ENCODE data around the gene CARMIL3. TPM values are rescaled to one million over a fixed set of nuclear protein-coding genes. Genes with fewer than 3 reads are reported as not detected.
"Not testable (repeated sequence)": the region's sequence is repeated elsewhere in the genome, so short reads cannot be mapped to it uniquely, and the experiment has no call there.

CARMIL3 gene
- total RNA-seq, 2 experiments from 2014 or later: 0.05 to 0.11 TPM

- H3K27ac Mint-ChIP-seq; H3K27me3 Mint-ChIP-seq; POLR2A ChIA-PET; H3K4me3 ChIP-seq (ENCODE audit: low read length); H3K4me3 Mint-ChIP-seq; H3K36me3 ChIP-seq (ENCODE audit: insufficient read depth, low read length); H3K27me3 ChIP-seq (ENCODE audit: control insufficient read depth in 1 of 2, insufficient read depth in 2 of 2, low read length in 2 of 2); H3K36me3 Mint-ChIP-seq (ENCODE audit: low read depth); H3K4me1 Mint-ChIP-seq (ENCODE audit: low read depth); CTCF ChIA-PET; H3K4me1 ChIP-seq (ENCODE audit: insufficient read depth, low read length); H3K9me3 ChIP-seq (ENCODE audit: control insufficient read depth in 1 of 2, insufficient read depth in 1 of 2, low read length in 2 of 2); H3K9me3 Mint-ChIP-seq; DNase-seq; H3K27ac ChIP-seq (ENCODE audit: low read depth in 1 of 2, low read length in 2 of 2): not testable (repeated sequence)
- intact Hi-C loops (cut with DNase I, micrococcal nuclease): loop anchor here in 1 of 2 experiments (10.0 kb wide), 1 partner anchor 65 kb away; the partner anchor contains the start of gene DHRS4
- ATAC-seq (ENCODE audit: poor library complexity): peak; percentile 64
Observed at GRCh38 chr14:24019944-24020343, 31.9 kb upstream of the CARMIL3 start.

GRCh38 chr14:24020520-24020919 is 31.3 kb upstream of the CARMIL3 start:
- H3K27ac Mint-ChIP-seq; POLR2A ChIA-PET; CTCF ChIA-PET; H3K27me3 ChIP-seq (ENCODE audit: control insufficient read depth in 1 of 2, insufficient read depth in 2 of 2, low read length in 2 of 2); DNase-seq; H3K9me3 ChIP-seq (ENCODE audit: control insufficient read depth in 1 of 2, insufficient read depth in 1 of 2, low read length in 2 of 2); ATAC-seq (ENCODE audit: poor library complexity); H3K9me3 Mint-ChIP-seq; intact Hi-C loops (cut with DNase I, micrococcal nuclease); H3K4me3 ChIP-seq (ENCODE audit: low read length); H3K27me3 Mint-ChIP-seq; H3K36me3 ChIP-seq (ENCODE audit: insufficient read depth, low read length); H3K4me1 Mint-ChIP-seq (ENCODE audit: low read depth); H3K4me3 Mint-ChIP-seq; H3K4me1 ChIP-seq (ENCODE audit: insufficient read depth, low read length); H3K27ac ChIP-seq (ENCODE audit: low read depth in 1 of 2, low read length in 2 of 2); H3K36me3 Mint-ChIP-seq (ENCODE audit: low read depth): not testable (repeated sequence)

- H3K4me3 Mint-ChIP-seq; H3K27me3 Mint-ChIP-seq; CTCF ChIA-PET; H3K4me3 ChIP-seq (ENCODE audit: low read length); H3K27me3 ChIP-seq (ENCODE audit: control insufficient read depth in 1 of 2, insufficient read depth in 2 of 2, low read length in 2 of 2); intact Hi-C loops (cut with DNase I, micrococcal nuclease); H3K36me3 Mint-ChIP-seq (ENCODE audit: low read depth); H3K4me1 Mint-ChIP-seq (ENCODE audit: low read depth); H3K9me3 Mint-ChIP-seq; H3K4me1 ChIP-seq (ENCODE audit: insufficient read depth, low read length); POLR2A ChIA-PET; H3K36me3 ChIP-seq (ENCODE audit: insufficient read depth, low read length); H3K27ac Mint-ChIP-seq; H3K9me3 ChIP-seq (ENCODE audit: control insufficient read depth in 1 of 2, insufficient read depth in 1 of 2, low read length in 2 of 2); DNase-seq; H3K27ac ChIP-seq (ENCODE audit: low read depth in 1 of 2, low read length in 2 of 2); ATAC-seq (ENCODE audit: poor library complexity): not testable (repeated sequence)
Observed at GRCh38 chr14:24024939-24025418, 26.8 kb upstream of the CARMIL3 start.

GRCh38 chr14:24029687-24030086 is 22.1 kb upstream of the CARMIL3 start:
- H3K4me1 Mint-ChIP-seq (ENCODE audit: low read depth); intact Hi-C loops (cut with DNase I, micrococcal nuclease); DNase-seq; H3K27me3 ChIP-seq (ENCODE audit: control insufficient read depth in 1 of 2, insufficient read depth in 2 of 2, low read length in 2 of 2); H3K27ac ChIP-seq (ENCODE audit: low read depth in 1 of 2, low read length in 2 of 2); POLR2A ChIA-PET; H3K36me3 ChIP-seq (ENCODE audit: insufficient read depth, low read length); H3K9me3 Mint-ChIP-seq; H3K4me1 ChIP-seq (ENCODE audit: insufficient read depth, low read length); H3K4me3 ChIP-seq (ENCODE audit: low read length); H3K27ac Mint-ChIP-seq; H3K27me3 Mint-ChIP-seq; ATAC-seq (ENCODE audit: poor library complexity); H3K9me3 ChIP-seq (ENCODE audit: control insufficient read depth in 1 of 2, insufficient read depth in 1 of 2, low read length in 2 of 2); H3K36me3 Mint-ChIP-seq (ENCODE audit: low read depth); H3K4me3 Mint-ChIP-seq; CTCF ChIA-PET: not testable (repeated sequence)

- H3K9me3 Mint-ChIP-seq; H3K27me3 ChIP-seq (ENCODE audit: control insufficient read depth in 1 of 2, insufficient read depth in 2 of 2, low read length in 2 of 2); H3K9me3 ChIP-seq (ENCODE audit: control insufficient read depth in 1 of 2, insufficient read depth in 1 of 2, low read length in 2 of 2); H3K4me3 Mint-ChIP-seq; DNase-seq; H3K27ac Mint-ChIP-seq; CTCF ChIA-PET; POLR2A ChIA-PET; H3K4me3 ChIP-seq (ENCODE audit: low read length); H3K4me1 ChIP-seq (ENCODE audit: insufficient read depth, low read length); H3K27me3 Mint-ChIP-seq; H3K36me3 ChIP-seq (ENCODE audit: insufficient read depth, low read length); intact Hi-C loops (cut with DNase I, micrococcal nuclease); H3K27ac ChIP-seq (ENCODE audit: low read depth in 1 of 2, low read length in 2 of 2); H3K4me1 Mint-ChIP-seq (ENCODE audit: low read depth); ATAC-seq (ENCODE audit: poor library complexity); H3K36me3 Mint-ChIP-seq (ENCODE audit: low read depth): not testable (repeated sequence)
Observed at GRCh38 chr14:24031331-24031730, 20.5 kb upstream of the CARMIL3 start.

Measured in CD4-positive, alpha-beta T cell (primary cell).